Measurements from ENCODE around the gene MEP1A. TPM values are rescaled to one million over a fixed set of nuclear protein-coding genes. Genes with fewer than 3 reads are reported as not detected.

MEP1A gene
- total RNA-seq, 5 donors from 2014 or later (not counting 1 experiment from before 2014, with no cell fraction given), result not detected

GRCh38 chr6:46882645-46883044 lies 89.5 kb downstream of the MEP1A start:
- H3K27ac ChIP-seq (ENCODE audit: low read length), result no peak overlapping the region
- CTCF ChIA-PET, result no interaction called here
- DNase-seq (no peak), ATAC-seq (replicated peaks in 1 of 4) (no peak)
- H3K36me3 Mint-ChIP-seq, result no peaks in the 10 kb centered on the region
- H3K9me3 ChIP-seq, result no peaks in the 10 kb centered on the region
- no peaks in the 10 kb centered on the region for H3K4me1 ChIP-seq (ENCODE audit: control insufficient read depth in 1 of 2, extremely low read depth in 1 of 2, insufficient read depth in 2 of 2, low read length in 2 of 2)
- 40% methylated on average over 1 of the region's 2 CpGs for WGBS (ENCODE audit: insufficient coverage)
- no peaks in the 10 kb centered on the region for H3K27me3 ChIP-seq (replicated peaks in 1 of 2; ENCODE audit: control insufficient read depth in 2 of 2, extremely low read depth in 1 of 2, insufficient read depth in 2 of 2, low read length in 1 of 2)
- POLR2A ChIA-PET, result no interaction called here
- no peak overlapping the region for H3K4me3 Mint-ChIP-seq
- no peak overlapping the region for H3K27ac Mint-ChIP-seq
- H3K36me3 ChIP-seq (ENCODE audit: control insufficient read depth in 2 of 2, extremely low read depth in 1 of 2, insufficient read depth in 1 of 2, low read length in 1 of 2), result no peaks in the 10 kb centered on the region
- peaks cover 3 to 6% of the 10 kb centered on the region in 2 donors for H3K27me3 Mint-ChIP-seq
- H3K4me1 Mint-ChIP-seq, result no peaks in the 10 kb centered on the region
- no peak overlapping the region for H3K4me3 ChIP-seq (ENCODE audit: control insufficient read depth in 1 of 2, extremely low read depth in 1 of 2, low read length in 1 of 2)
- no peaks in the 10 kb centered on the region for H3K9me3 Mint-ChIP-seq

DNA sequence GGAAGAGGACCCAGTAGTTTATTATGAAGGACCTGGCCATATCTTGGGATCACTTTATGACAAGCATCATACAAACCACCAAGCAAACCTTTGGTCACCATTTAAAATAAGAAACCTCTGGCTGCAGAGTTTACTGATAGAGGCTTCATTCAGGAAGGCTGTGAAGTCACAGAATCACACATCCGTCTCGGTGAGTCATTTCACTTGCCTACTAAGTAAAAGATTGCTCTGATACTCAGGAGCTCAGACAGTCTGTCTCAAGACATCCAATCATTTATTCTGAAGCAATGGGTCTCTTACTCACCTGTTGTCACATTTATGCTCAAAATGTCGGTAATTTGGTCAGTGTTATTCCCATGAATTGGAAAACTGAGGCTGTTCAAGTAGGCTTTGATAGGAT lies 94.8 kb downstream of the MEP1A start:
- H3K9me3 ChIP-seq, result no peaks in the 10 kb centered on the region
- H3K4me3 Mint-ChIP-seq, result no peak overlapping the region
- POLR2A ChIA-PET, result no interaction called here
- H3K4me1 Mint-ChIP-seq, result no peaks in the 10 kb centered on the region
- no peak overlapping the region for H3K4me3 ChIP-seq (ENCODE audit: control insufficient read depth in 1 of 2, extremely low read depth in 1 of 2, low read length in 1 of 2)
- DNase-seq, result no peak
- H3K27ac Mint-ChIP-seq, result no peak overlapping the region
- CTCF ChIA-PET, result no interaction called here
- ATAC-seq (replicated peaks in 1 of 4), result no peak
- WGBS (ENCODE audit: insufficient coverage), result no CpG with 5 or more reads among the region's 3 CpGs
- no peak overlapping the region for H3K27ac ChIP-seq (ENCODE audit: low read length)
- H3K4me1 ChIP-seq (ENCODE audit: control insufficient read depth in 1 of 2, extremely low read depth in 1 of 2, insufficient read depth in 2 of 2, low read length in 2 of 2), result no peaks in the 10 kb centered on the region
- H3K27me3 Mint-ChIP-seq, result no peaks in the 10 kb centered on the region
- H3K9me3 Mint-ChIP-seq, result no peaks in the 10 kb centered on the region
- H3K27me3 ChIP-seq (replicated peaks in 1 of 2; ENCODE audit: control insufficient read depth in 2 of 2, extremely low read depth in 1 of 2, insufficient read depth in 2 of 2, low read length in 1 of 2), result no peaks in the 10 kb centered on the region
- no peaks in the 10 kb centered on the region for H3K36me3 Mint-ChIP-seq
- H3K36me3 ChIP-seq (ENCODE audit: control insufficient read depth in 2 of 2, extremely low read depth in 1 of 2, insufficient read depth in 1 of 2, low read length in 1 of 2), result no peaks in the 10 kb centered on the region

GRCh38 chr6:46888578-46888977 lies 95.4 kb downstream of the MEP1A start:
- H3K9me3 Mint-ChIP-seq, result no peaks in the 10 kb centered on the region
- no peak overlapping the region for H3K4me3 Mint-ChIP-seq
- ChIA-PET POLR2A (no interaction called here), CTCF (no interaction called here)
- H3K36me3 ChIP-seq (ENCODE audit: control insufficient read depth in 2 of 2, extremely low read depth in 1 of 2, insufficient read depth in 1 of 2, low read length in 1 of 2), result no peaks in the 10 kb centered on the region
- no peaks in the 10 kb centered on the region for H3K27me3 Mint-ChIP-seq
- no peaks in the 10 kb centered on the region for H3K4me1 ChIP-seq (ENCODE audit: control insufficient read depth in 1 of 2, extremely low read depth in 1 of 2, insufficient read depth in 2 of 2, low read length in 2 of 2)
- no peaks in the 10 kb centered on the region for H3K4me1 Mint-ChIP-seq
- H3K9me3 ChIP-seq, result no peaks in the 10 kb centered on the region
- H3K4me3 ChIP-seq (ENCODE audit: control insufficient read depth in 1 of 2, extremely low read depth in 1 of 2, low read length in 1 of 2), result no peak overlapping the region
- no peak for ATAC-seq (replicated peaks in 1 of 4)
- H3K27ac Mint-ChIP-seq, result no peak overlapping the region
- H3K36me3 Mint-ChIP-seq, result no peaks in the 10 kb centered on the region
- no peaks in the 10 kb centered on the region for H3K27me3 ChIP-seq (replicated peaks in 1 of 2; ENCODE audit: control insufficient read depth in 2 of 2, extremely low read depth in 1 of 2, insufficient read depth in 2 of 2, low read length in 1 of 2)
- 92% methylated on average over 4 of the region's 4 CpGs for WGBS (ENCODE audit: insufficient coverage)
- no peak for DNase-seq
- no peak overlapping the region for H3K27ac ChIP-seq (ENCODE audit: low read length)

Other genes starting within 250 kb of the MEP1A start
- gene CYP39A1, start 140.6 kb upstream of the MEP1A start, total RNA-seq, result not detected
- 1 to 10 TPM in 2 of 5 donors, under 1 TPM in 3; 0.23 to 2.4 (median 0.85) TPM for gene SLC25A27, start 140.4 kb upstream of the MEP1A start, total RNA-seq
- under 1 TPM in 2 of 5 donors, not detected in 3; 0.03 to 0.20 TPM for gene TDRD6, start 105.5 kb upstream of the MEP1A start, total RNA-seq
- gene PLA2G7, start 58.0 kb upstream of the MEP1A start, total RNA-seq, result under 1 TPM in 1 of 5 donors, not detected in 4; 0.30 TPM
- not detected for gene ANKRD66, start 46.5 kb upstream of the MEP1A start, total RNA-seq
- under 1 TPM in 3 of 5 donors, not detected in 2; 0.07 to 0.32 (median 0.22) TPM for gene ADGRF5, start 128.5 kb downstream of the MEP1A start, total RNA-seq
- under 1 TPM in 2 of 5 donors, not detected in 3; 0.19 to 0.32 TPM for gene ADGRF1, start 248.9 kb downstream of the MEP1A start, total RNA-seq